GM23338 (cell line): ENCODE results near the gene SMAD1. TPM values are rescaled to one million over a fixed set of nuclear protein-coding genes. Genes with fewer than 3 reads are reported as not detected.

Experiments used
- ATAC-seq: fragments of 200-7000 bp; cut with Tn5 transposase; 3 replicates; pipeline ENCODE4 v1.9.1; 2020
- DNase-seq: peaks from one replicate; pipeline ENCODE4 v3.0.0-alpha.2; 2015; ENCODE audit warnings: low spot score
- H2AFZ ChIP-seq: fragments of 200-600 bp; sonication (generic); 2 replicates; pipeline ENCODE4 v1.8.0; 2016; ENCODE audit warnings: antibody characterized with exemption, mild to moderate bottlenecking, moderate library complexity
- H3F3A ChIP-seq: fragments of 200-600 bp; sonication (generic); replicated peaks from 2 replicates; pipeline ENCODE4 v1.8.0; 2017; ENCODE audit warnings: antibody characterized with exemption, mixed run types, low read depth
- H3K27ac ChIP-seq: fragments of 200-600 bp; sonication (generic); 2 replicates; pipeline ENCODE4 v1.6.1; 2016; ENCODE audit warnings: low read depth
- H3K27me3 ChIP-seq: fragments of 200-600 bp; sonication (generic); 2 replicates; pipeline ENCODE4 v1.8.0; 2016; ENCODE audit warnings: mild to moderate bottlenecking, mixed run types, moderate library complexity; ENCODE audit not compliant: insufficient read depth
- H3K36me3 ChIP-seq: fragments of 200-600 bp; sonication (generic); 2 replicates; pipeline ENCODE4 v1.8.0; 2016; ENCODE audit warnings: mild to moderate bottlenecking; ENCODE audit not compliant: insufficient read depth
- H3K4me1 ChIP-seq: fragments of 200-600 bp; sonication (generic); 2 replicates; pipeline ENCODE4 v1.8.0; 2016; ENCODE audit warnings: mild to moderate bottlenecking, moderate library complexity; ENCODE audit not compliant: insufficient read depth
- H3K4me2 ChIP-seq: fragments of 200-600 bp; sonication (generic); 2 replicates; pipeline ENCODE4 v1.7.1; 2017; ENCODE audit warnings: mixed run types
- H3K4me3 ChIP-seq: fragments of 200-600 bp; sonication (generic); 2 replicates; pipeline ENCODE4 v1.6.1; 2016; ENCODE audit warnings: mixed run types
- H3K79me2 ChIP-seq: fragments of 200-600 bp; sonication (generic); replicated peaks from 2 replicates; pipeline ENCODE4 v1.8.0; 2017; ENCODE audit warnings: mild to moderate bottlenecking; ENCODE audit not compliant: insufficient read depth
- H3K9me2 ChIP-seq: fragments of 200-600 bp; sonication (generic); 2 replicates; pipeline ENCODE4 v1.8.0; 2017; ENCODE audit not compliant: insufficient read depth
- H4K20me1 ChIP-seq: fragments of 200-600 bp; sonication (generic); replicated peaks from 2 replicates; pipeline ENCODE4 v1.8.0; 2017; ENCODE audit warnings: mild to moderate bottlenecking; ENCODE audit not compliant: insufficient read depth
- H3K27ac Mint-ChIP-seq: 2 replicates; pipeline ENCODE4 v1.8.0; 2020; ENCODE audit warnings: inconsistent platforms, mild to moderate bottlenecking, moderate library complexity, mixed read lengths
- H3K27me3 Mint-ChIP-seq: 3 replicates; pipeline ENCODE4 v1.8.0; 2022; ENCODE audit warnings: low read depth, mild to moderate bottlenecking, moderate library complexity, mixed read lengths, inconsistent platforms; ENCODE audit not compliant: insufficient read depth, poor library complexity
- H3K36me3 Mint-ChIP-seq: 3 replicates; pipeline ENCODE4 v1.8.0; 2021; ENCODE audit warnings: low read depth, mild to moderate bottlenecking, inconsistent platforms, moderate library complexity, mixed read lengths
- H3K4me1 Mint-ChIP-seq: 3 replicates; pipeline ENCODE4 v1.8.0; 2020; ENCODE audit warnings: mild to moderate bottlenecking, inconsistent platforms, mixed read lengths
- H3K4me3 Mint-ChIP-seq: 3 replicates; pipeline ENCODE4 v1.8.0; 2021; ENCODE audit warnings: moderate library complexity, mild to moderate bottlenecking, inconsistent platforms, mixed read lengths
- H3K9me3 Mint-ChIP-seq: 3 replicates; pipeline ENCODE4 v1.8.0; 2020; ENCODE audit warnings: moderate library complexity, mild to moderate bottlenecking, inconsistent platforms, mixed read lengths
- CREB1 ChIP-seq: fragments of 250-450 bp; sonication (Bioruptor Pico); IDR thresholded peaks from 2 replicates; pipeline ENCODE4 v1.5.0; 2020; ENCODE audit warnings: low read depth, mild to moderate bottlenecking, moderate library complexity
- EZH2 ChIP-seq: fragments of 200-600 bp; sonication (generic); IDR thresholded peaks from one replicate; pipeline ENCODE4 v1.8.0; 2017; ENCODE audit warnings: antibody characterized with exemption, mild to moderate bottlenecking, low read depth; ENCODE audit not compliant: unreplicated experiment
- EZH2phosphoT487 ChIP-seq: fragments of 200-600 bp; sonication (generic); IDR thresholded peaks from one replicate; pipeline ENCODE4 v1.8.1; 2018; ENCODE audit warnings: antibody characterized with exemption; ENCODE audit not compliant: unreplicated experiment
- JUNB ChIP-seq: IDR thresholded peaks from one replicate; pipeline ENCODE4 v1.6.1; 2016; ENCODE audit warnings: antibody characterized with exemption; ENCODE audit not compliant: unreplicated experiment
- NANOG ChIP-seq: IDR thresholded peaks from 2 replicates; pipeline ENCODE4 v1.6.1; 2016; ENCODE audit warnings: antibody characterized with exemption, borderline replicate concordance
- POLR2AphosphoS5 ChIP-seq: IDR thresholded peaks from 2 replicates; pipeline ENCODE4 v1.6.1; 2016; ENCODE audit warnings: antibody characterized with exemption, low read depth
- STAT1 ChIP-seq: IDR thresholded peaks from one replicate; pipeline ENCODE4 v1.6.1; 2016; ENCODE audit warnings: antibody characterized with exemption; ENCODE audit not compliant: unreplicated experiment
- ZNF114 ChIP-seq: fragments of 250-450 bp; sonication (Bioruptor Pico); IDR thresholded peaks from 2 replicates; pipeline ENCODE4 v1.5.0; 2020; ENCODE audit warnings: mild to moderate bottlenecking, moderate library complexity
- ZNF331 ChIP-seq: fragments of 250-450 bp; sonication (Bioruptor Pico); IDR thresholded peaks from 2 replicates; pipeline ENCODE4 v1.5.0; 2020; ENCODE audit warnings: low read depth, mild to moderate bottlenecking, moderate library complexity
- polyA plus RNA-seq: library from polyadenylated mRNA; unstranded; fragments of >200 nt; fragmentation: Nextera tagmentation; extraction: Ambion mirVana; gene quantifications from 2 replicates; pipeline ENCODE4 v1.2.1, GENCODE V29; 2016
- total RNA-seq: library from RNA; depleted of rRNA; stranded (reverse); fragments of >200 nt; shearing (Covaris generic); gene quantifications from 2 replicates; pipeline ENCODE4 v1.2.3, GENCODE V29; 2014
- TF ChIP-seq, protein P1 (sequence below): IDR thresholded peaks from one replicate; pipeline ENCODE4 v1.6.1; 2018; ENCODE audit warnings: antibody characterized with exemption; ENCODE audit not compliant: unreplicated experiment
- TF ChIP-seq, protein P2 (sequence below): fragments of 250-450 bp; sonication (Bioruptor Pico); IDR thresholded peaks from 2 replicates; pipeline ENCODE4 v1.5.0; 2020; ENCODE audit warnings: mild to moderate bottlenecking, moderate library complexity
- TF ChIP-seq, protein P3 (sequence below), 2 experiments: fragments of 200-600 bp in 1 of 2; sonication (generic) in 1 of 2; conservative IDR thresholded peaks; 2 replicates each; pipeline versions ENCODE4 v1.5.1 to v1.6.1; 2016 to 2017; ENCODE audit warnings: antibody characterized with exemption in 2 of 2, low read depth in 2 of 2, mild to moderate bottlenecking in 2 of 2, moderate library complexity in 1 of 2
- TF ChIP-seq, protein P4 (sequence below): IDR thresholded peaks from 2 replicates; pipeline ENCODE4 v1.6.1; 2016; ENCODE audit warnings: antibody characterized with exemption

Gene SMAD1
- total and polyA plus RNA-seq, 2 experiments from 2014 or later: 19.8 to 33.6 TPM

DNA sequence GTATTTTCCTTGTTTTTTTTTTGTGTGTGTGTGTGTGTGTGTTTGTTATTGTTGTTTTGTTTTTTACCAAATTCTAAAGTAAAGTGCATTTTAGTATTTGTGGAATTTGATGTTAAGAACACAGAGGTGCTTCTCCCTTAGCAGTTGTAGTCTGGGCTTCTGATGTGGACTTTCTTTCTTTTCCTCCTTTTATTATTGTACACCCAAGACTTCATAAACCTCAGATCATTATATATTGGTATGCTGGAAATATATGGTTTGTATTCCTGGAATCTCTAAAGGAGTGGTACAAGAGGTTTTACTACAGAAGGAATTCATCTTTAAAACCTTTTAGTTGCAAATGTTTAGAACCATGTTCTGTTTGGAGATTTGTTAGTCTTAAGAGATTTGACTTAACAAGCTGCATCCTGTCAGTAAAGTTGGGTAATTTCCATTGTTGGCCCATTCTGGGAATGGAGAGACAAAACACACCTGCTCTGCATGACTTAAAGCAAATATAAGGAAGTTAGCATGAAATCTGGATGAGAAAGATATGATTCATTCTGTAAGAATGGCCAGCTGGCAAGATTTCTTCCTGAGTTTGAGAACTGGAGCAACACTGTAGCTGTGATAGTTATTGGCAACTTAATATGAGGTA is 64.0 kb downstream of the SMAD1 start:
- no peak overlapping the region for H3K4me3 ChIP-seq
- Mint-ChIP-seq H3K4me3 (no peak overlapping the region), H3K27me3 (peaks cover 3% of the 10 kb centered on the region), H3K4me1 (peaks cover 24% of the 10 kb centered on the region), H3K9me3 (no peaks in the 10 kb centered on the region), H3K27ac (peak overlapping the region; percentile 41; the same call in 1 of the 2 replicates), H3K36me3 (peaks cover 7% of the 10 kb centered on the region; the same call in 2 of the 3 replicates)
- ATAC-seq (no peak), DNase-seq (no peak)
- H2AFZ ChIP-seq: no peak overlapping the region
- H3K4me2 ChIP-seq: peak overlapping the region; percentile 27
- H3K27me3 ChIP-seq: no peaks in the 10 kb centered on the region
- no peak overlapping the region for H3K27ac ChIP-seq
- no peaks in the 10 kb centered on the region for H3K79me2 ChIP-seq
- no peaks in the 10 kb centered on the region for H4K20me1 ChIP-seq
- TF ChIP-seq, protein P1, sequence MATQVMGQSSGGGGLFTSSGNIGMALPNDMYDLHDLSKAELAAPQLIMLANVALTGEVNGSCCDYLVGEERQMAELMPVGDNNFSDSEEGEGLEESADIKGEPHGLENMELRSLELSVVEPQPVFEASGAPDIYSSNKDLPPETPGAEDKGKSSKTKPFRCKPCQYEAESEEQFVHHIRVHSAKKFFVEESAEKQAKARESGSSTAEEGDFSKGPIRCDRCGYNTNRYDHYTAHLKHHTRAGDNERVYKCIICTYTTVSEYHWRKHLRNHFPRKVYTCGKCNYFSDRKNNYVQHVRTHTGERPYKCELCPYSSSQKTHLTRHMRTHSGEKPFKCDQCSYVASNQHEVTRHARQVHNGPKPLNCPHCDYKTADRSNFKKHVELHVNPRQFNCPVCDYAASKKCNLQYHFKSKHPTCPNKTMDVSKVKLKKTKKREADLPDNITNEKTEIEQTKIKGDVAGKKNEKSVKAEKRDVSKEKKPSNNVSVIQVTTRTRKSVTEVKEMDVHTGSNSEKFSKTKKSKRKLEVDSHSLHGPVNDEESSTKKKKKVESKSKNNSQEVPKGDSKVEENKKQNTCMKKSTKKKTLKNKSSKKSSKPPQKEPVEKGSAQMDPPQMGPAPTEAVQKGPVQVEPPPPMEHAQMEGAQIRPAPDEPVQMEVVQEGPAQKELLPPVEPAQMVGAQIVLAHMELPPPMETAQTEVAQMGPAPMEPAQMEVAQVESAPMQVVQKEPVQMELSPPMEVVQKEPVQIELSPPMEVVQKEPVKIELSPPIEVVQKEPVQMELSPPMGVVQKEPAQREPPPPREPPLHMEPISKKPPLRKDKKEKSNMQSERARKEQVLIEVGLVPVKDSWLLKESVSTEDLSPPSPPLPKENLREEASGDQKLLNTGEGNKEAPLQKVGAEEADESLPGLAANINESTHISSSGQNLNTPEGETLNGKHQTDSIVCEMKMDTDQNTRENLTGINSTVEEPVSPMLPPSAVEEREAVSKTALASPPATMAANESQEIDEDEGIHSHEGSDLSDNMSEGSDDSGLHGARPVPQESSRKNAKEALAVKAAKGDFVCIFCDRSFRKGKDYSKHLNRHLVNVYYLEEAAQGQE: no peak
- no peak for TF ChIP-seq EZH2
- no peak for TF ChIP-seq ZNF331
- TF ChIP-seq, protein P2, sequence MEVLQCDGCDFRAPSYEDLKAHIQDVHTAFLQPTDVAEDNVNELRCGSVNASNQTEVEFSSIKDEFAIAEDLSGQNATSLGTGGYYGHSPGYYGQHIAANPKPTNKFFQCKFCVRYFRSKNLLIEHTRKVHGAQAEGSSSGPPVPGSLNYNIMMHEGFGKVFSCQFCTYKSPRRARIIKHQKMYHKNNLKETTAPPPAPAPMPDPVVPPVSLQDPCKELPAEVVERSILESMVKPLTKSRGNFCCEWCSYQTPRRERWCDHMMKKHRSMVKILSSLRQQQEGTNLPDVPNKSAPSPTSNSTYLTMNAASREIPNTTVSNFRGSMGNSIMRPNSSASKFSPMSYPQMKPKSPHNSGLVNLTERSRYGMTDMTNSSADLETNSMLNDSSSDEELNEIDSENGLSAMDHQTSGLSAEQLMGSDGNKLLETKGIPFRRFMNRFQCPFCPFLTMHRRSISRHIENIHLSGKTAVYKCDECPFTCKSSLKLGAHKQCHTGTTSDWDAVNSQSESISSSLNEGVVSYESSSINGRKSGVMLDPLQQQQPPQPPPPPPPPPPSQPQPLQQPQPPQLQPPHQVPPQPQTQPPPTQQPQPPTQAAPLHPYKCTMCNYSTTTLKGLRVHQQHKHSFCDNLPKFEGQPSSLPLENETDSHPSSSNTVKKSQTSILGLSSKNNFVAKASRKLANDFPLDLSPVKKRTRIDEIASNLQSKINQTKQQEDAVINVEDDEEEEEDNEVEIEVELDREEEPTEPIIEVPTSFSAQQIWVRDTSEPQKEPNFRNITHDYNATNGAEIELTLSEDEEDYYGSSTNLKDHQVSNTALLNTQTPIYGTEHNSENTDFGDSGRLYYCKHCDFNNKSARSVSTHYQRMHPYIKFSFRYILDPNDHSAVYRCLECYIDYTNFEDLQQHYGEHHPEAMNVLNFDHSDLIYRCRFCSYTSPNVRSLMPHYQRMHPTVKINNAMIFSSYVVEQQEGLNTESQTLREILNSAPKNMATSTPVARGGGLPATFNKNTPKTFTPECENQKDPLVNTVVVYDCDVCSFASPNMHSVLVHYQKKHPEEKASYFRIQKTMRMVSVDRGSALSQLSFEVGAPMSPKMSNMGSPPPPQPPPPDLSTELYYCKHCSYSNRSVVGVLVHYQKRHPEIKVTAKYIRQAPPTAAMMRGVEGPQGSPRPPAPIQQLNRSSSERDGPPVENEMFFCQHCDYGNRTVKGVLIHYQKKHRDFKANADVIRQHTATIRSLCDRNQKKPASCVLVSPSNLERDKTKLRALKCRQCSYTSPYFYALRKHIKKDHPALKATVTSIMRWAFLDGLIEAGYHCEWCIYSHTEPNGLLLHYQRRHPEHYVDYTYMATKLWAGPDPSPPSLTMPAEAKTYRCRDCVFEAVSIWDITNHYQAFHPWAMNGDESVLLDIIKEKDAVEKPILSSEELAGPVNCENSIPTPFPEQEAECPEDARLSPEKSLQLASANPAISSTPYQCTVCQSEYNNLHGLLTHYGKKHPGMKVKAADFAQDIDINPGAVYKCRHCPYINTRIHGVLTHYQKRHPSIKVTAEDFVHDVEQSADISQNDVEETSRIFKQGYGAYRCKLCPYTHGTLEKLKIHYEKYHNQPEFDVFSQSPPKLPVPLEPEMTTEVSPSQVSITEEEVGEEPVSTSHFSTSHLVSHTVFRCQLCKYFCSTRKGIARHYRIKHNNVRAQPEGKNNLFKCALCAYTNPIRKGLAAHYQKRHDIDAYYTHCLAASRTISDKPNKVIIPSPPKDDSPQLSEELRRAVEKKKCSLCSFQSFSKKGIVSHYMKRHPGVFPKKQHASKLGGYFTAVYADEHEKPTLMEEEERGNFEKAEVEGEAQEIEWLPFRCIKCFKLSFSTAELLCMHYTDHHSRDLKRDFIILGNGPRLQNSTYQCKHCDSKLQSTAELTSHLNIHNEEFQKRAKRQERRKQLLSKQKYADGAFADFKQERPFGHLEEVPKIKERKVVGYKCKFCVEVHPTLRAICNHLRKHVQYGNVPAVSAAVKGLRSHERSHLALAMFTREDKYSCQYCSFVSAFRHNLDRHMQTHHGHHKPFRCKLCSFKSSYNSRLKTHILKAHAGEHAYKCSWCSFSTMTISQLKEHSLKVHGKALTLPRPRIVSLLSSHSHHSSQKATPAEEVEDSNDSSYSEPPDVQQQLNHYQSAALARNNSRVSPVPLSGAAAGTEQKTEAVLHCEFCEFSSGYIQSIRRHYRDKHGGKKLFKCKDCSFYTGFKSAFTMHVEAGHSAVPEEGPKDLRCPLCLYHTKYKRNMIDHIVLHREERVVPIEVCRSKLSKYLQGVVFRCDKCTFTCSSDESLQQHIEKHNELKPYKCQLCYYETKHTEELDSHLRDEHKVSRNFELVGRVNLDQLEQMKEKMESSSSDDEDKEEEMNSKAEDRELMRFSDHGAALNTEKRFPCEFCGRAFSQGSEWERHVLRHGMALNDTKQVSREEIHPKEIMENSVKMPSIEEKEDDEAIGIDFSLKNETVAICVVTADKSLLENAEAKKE (CRISPR knock-in tag): no peak
- TF ChIP-seq POLR2AphosphoS5: no peak
- TF ChIP-seq, protein P3, sequence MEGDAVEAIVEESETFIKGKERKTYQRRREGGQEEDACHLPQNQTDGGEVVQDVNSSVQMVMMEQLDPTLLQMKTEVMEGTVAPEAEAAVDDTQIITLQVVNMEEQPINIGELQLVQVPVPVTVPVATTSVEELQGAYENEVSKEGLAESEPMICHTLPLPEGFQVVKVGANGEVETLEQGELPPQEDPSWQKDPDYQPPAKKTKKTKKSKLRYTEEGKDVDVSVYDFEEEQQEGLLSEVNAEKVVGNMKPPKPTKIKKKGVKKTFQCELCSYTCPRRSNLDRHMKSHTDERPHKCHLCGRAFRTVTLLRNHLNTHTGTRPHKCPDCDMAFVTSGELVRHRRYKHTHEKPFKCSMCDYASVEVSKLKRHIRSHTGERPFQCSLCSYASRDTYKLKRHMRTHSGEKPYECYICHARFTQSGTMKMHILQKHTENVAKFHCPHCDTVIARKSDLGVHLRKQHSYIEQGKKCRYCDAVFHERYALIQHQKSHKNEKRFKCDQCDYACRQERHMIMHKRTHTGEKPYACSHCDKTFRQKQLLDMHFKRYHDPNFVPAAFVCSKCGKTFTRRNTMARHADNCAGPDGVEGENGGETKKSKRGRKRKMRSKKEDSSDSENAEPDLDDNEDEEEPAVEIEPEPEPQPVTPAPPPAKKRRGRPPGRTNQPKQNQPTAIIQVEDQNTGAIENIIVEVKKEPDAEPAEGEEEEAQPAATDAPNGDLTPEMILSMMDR (conservative IDR thresholded peaks at IDR 0.05; ENCODE audit: low read depth in 2 of 2): no peak
- TF ChIP-seq CREB1 (CRISPR knock-in tag): no peak
- TF ChIP-seq STAT1: no peak
- TF ChIP-seq, protein P4, sequence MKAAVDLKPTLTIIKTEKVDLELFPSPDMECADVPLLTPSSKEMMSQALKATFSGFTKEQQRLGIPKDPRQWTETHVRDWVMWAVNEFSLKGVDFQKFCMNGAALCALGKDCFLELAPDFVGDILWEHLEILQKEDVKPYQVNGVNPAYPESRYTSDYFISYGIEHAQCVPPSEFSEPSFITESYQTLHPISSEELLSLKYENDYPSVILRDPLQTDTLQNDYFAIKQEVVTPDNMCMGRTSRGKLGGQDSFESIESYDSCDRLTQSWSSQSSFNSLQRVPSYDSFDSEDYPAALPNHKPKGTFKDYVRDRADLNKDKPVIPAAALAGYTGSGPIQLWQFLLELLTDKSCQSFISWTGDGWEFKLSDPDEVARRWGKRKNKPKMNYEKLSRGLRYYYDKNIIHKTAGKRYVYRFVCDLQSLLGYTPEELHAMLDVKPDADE: no peak
- no peak for TF ChIP-seq EZH2phosphoT487
- TF ChIP-seq JUNB: no peak
- no peak for TF ChIP-seq ZNF114 (CRISPR knock-in tag)
- TF ChIP-seq NANOG: no peak
- H3K9me2 ChIP-seq: no peaks in the 10 kb centered on the region
- no peaks in the 10 kb centered on the region for H3K36me3 ChIP-seq
- H3K4me1 ChIP-seq: peaks cover 28% of the 10 kb centered on the region
- H3F3A ChIP-seq: no peaks in the 10 kb centered on the region
